Measurements from ENCODE around the gene ARID1B.

GRCh38 chr6:157126183-157127098 lies 349.3 kb downstream of the ARID1B start:
- TF ChIP-seq CTCF (IDR thresholded peaks at IDR 0.05; ENCODE audit: poor library complexity) (no peak), EZH2 (IDR thresholded peaks at IDR 0.05; ENCODE audit: borderline replicate concordance) (no peak), EZH2phosphoT487 (IDR thresholded peaks at IDR 0.05; ENCODE audit: low read depth, severe bottlenecking, unreplicated experiment) (no peak)
